HEK293 (cell line): Measurements from ENCODE around the gene STX1B.
A peak's percentile ranks its signal among the peaks of the same experiment; 100 is the strongest.

Experiments
- CTCF ChIA-PET: fragments of 350-600 bp; formaldehyde crosslinking; extraction: SDS; loops from one replicate; lab custom pipeline; 2021; ENCODE audit warnings: antibody characterized with exemption; lab: Yijun Ruan, JAX
- POLR2A ChIA-PET: fragments of 300-600 bp; formaldehyde crosslinking; extraction: SDS; loops from one replicate; lab custom pipeline; 2020; ENCODE audit warnings: antibody characterized with exemption, inconsistent platforms; lab: Yijun Ruan, JAX
- H3K27ac ChIP-seq: fragments of 200-500 bp; sonication (Bioruptor generic); 2 replicates; pipeline ENCODE4 v1.5.1; 2014; ENCODE audit warnings: low read depth, low read length, control low read depth, inconsistent platforms; ENCODE audit errors: extremely low read depth
- H3K36me3 ChIP-seq, 2 experiments: fragments of 200-500 bp in 1 of 2; sonication (Bioruptor generic) in 1 of 2; 1 replicate in 1 of 2; 2 replicates in 1 of 2; pipeline ENCODE4 v1.5.1; 2014 to 2017; ENCODE audit warnings: inconsistent platforms in 2 of 2, low read length in 2 of 2; ENCODE audit not compliant: control insufficient read depth in 2 of 2, insufficient read depth in 1 of 2
- H3K4me1 ChIP-seq: fragments of 200-500 bp; sonication (Bioruptor generic); 2 replicates; pipeline ENCODE4 v1.5.1; 2014; ENCODE audit warnings: mild to moderate bottlenecking, low read length, inconsistent platforms; ENCODE audit not compliant: control insufficient read depth, insufficient read depth
- H3K4me3 ChIP-seq: 2 replicates; pipeline ENCODE4 v1.5.1; 2011; ENCODE audit warnings: low read depth, mild to moderate bottlenecking, control low read depth, low read length, moderate library complexity
- H3K9me3 ChIP-seq: fragments of 200-500 bp; sonication (Bioruptor generic); 2 replicates; pipeline ENCODE4 v1.5.1; 2014; ENCODE audit warnings: low read depth, low read length, inconsistent platforms; ENCODE audit not compliant: control insufficient read depth, insufficient read depth
- HOXA7 ChIP-seq: sonication (generic); formaldehyde crosslinking; IDR thresholded peaks from 2 replicates; pipeline ENCODE4 v1.8.1; 2022; ENCODE audit warnings: missing genetic modification reagents, borderline replicate concordance
- HOXD13 ChIP-seq: sonication (generic); formaldehyde crosslinking; IDR thresholded peaks from 2 replicates; pipeline ENCODE4 v1.8.0; 2022; ENCODE audit warnings: missing genetic modification reagents, borderline replicate concordance
- OVOL3 ChIP-seq: fragments of 450-650 bp; formaldehyde crosslinking; IDR thresholded peaks from 2 replicates; pipeline ENCODE4 v1.5.1; 2016; ENCODE audit warnings: missing biosample characterization, missing genetic modification characterization
- SCRT1 ChIP-seq: fragments of 450-650 bp; formaldehyde crosslinking; IDR thresholded peaks from 2 replicates; pipeline ENCODE4 v1.5.1; 2016; ENCODE audit warnings: missing biosample characterization, missing genetic modification characterization, borderline replicate concordance
- SCRT2 ChIP-seq: fragments of 450-650 bp; formaldehyde crosslinking; IDR thresholded peaks from 2 replicates; pipeline ENCODE4 v1.5.1; 2016; ENCODE audit warnings: missing biosample characterization, missing genetic modification characterization
- ZBTB17 ChIP-seq: fragments of 450-650 bp; formaldehyde crosslinking; IDR thresholded peaks from 2 replicates; pipeline ENCODE4 v1.5.1; 2016; ENCODE audit warnings: missing biosample characterization, missing genetic modification characterization
- ZBTB48 ChIP-seq: fragments of 450-650 bp; formaldehyde crosslinking; IDR thresholded peaks from 2 replicates; pipeline ENCODE4 v1.5.1; 2016; ENCODE audit warnings: missing biosample characterization, missing genetic modification characterization
- ZFHX2 ChIP-seq: fragments of 450-650 bp; formaldehyde crosslinking; conservative IDR thresholded peaks from 2 replicates; pipeline ENCODE4 v1.5.1; 2016; ENCODE audit warnings: missing biosample characterization, missing genetic modification characterization
- ZFP41 ChIP-seq: fragments of 450-650 bp; formaldehyde crosslinking; IDR thresholded peaks from 2 replicates; pipeline ENCODE4 v1.5.1; 2016; ENCODE audit warnings: missing biosample characterization, missing genetic modification characterization, borderline replicate concordance
- ZNF169 ChIP-seq: fragments of 450-650 bp; formaldehyde crosslinking; IDR thresholded peaks from 2 replicates; pipeline ENCODE4 v1.5.1; 2016; ENCODE audit warnings: missing biosample characterization, missing genetic modification characterization
- ZNF202 ChIP-seq: fragments of 450-650 bp; formaldehyde crosslinking; IDR thresholded peaks from 2 replicates; pipeline ENCODE4 v1.5.1; 2016; ENCODE audit warnings: missing biosample characterization, missing genetic modification characterization, borderline replicate concordance
- ZNF239 ChIP-seq: fragments of 450-650 bp; formaldehyde crosslinking; IDR thresholded peaks from 2 replicates; pipeline ENCODE4 v1.5.1; 2016; ENCODE audit warnings: missing biosample characterization, missing genetic modification characterization
- ZNF341 ChIP-seq: fragments of 450-650 bp; formaldehyde crosslinking; IDR thresholded peaks from 2 replicates; pipeline ENCODE4; 2016; ENCODE audit warnings: low read depth, missing biosample characterization, missing genetic modification characterization
- ZNF354C ChIP-seq: fragments of 450-650 bp; formaldehyde crosslinking; IDR thresholded peaks from 2 replicates; pipeline ENCODE4 v1.5.1; 2016; ENCODE audit warnings: missing biosample characterization, missing genetic modification characterization, low read depth, borderline replicate concordance
- ZNF433 ChIP-seq: fragments of 450-650 bp; formaldehyde crosslinking; IDR thresholded peaks from 2 replicates; pipeline ENCODE4 v1.5.1; 2016; ENCODE audit warnings: missing biosample characterization, missing genetic modification characterization, low read depth
- ZNF585B ChIP-seq: fragments of 450-650 bp; formaldehyde crosslinking; IDR thresholded peaks from 2 replicates; pipeline ENCODE4 v1.5.1; 2016; ENCODE audit warnings: missing biosample characterization, missing genetic modification characterization
- ZNF596 ChIP-seq: fragments of 450-650 bp; IDR thresholded peaks from 2 replicates; pipeline ENCODE4 v1.5.0; 2018; ENCODE audit warnings: missing biosample characterization, mild to moderate bottlenecking, missing genetic modification characterization, moderate library complexity
- ZNF629 ChIP-seq: fragments of 450-650 bp; formaldehyde crosslinking; IDR thresholded peaks from 2 replicates; pipeline ENCODE4 v1.5.1; 2017; ENCODE audit warnings: missing biosample characterization, missing genetic modification characterization
- ZSCAN23 ChIP-seq: fragments of 450-650 bp; formaldehyde crosslinking; IDR thresholded peaks from 2 replicates; pipeline ENCODE4 v1.5.1; 2016; ENCODE audit warnings: missing biosample characterization, missing genetic modification characterization
- TF ChIP-seq, protein P1 (sequence below): fragments of 450-650 bp; formaldehyde crosslinking; optimal IDR thresholded peaks from 2 replicates; pipeline ENCODE3; 2016; ENCODE audit warnings: missing biosample characterization, mild to moderate bottlenecking, missing genetic modification characterization
- TF ChIP-seq, protein P2 (sequence below): fragments of 450-650 bp; formaldehyde crosslinking; IDR thresholded peaks from 2 replicates; pipeline ENCODE4 v1.5.1; 2016; ENCODE audit warnings: missing biosample characterization, missing genetic modification characterization
- TF ChIP-seq, protein P3 (sequence below): fragments of 450-650 bp; formaldehyde crosslinking; IDR thresholded peaks from 2 replicates; pipeline ENCODE4 v1.5.1; 2016; ENCODE audit warnings: missing biosample characterization, missing genetic modification characterization

Gene STX1B

DNA sequence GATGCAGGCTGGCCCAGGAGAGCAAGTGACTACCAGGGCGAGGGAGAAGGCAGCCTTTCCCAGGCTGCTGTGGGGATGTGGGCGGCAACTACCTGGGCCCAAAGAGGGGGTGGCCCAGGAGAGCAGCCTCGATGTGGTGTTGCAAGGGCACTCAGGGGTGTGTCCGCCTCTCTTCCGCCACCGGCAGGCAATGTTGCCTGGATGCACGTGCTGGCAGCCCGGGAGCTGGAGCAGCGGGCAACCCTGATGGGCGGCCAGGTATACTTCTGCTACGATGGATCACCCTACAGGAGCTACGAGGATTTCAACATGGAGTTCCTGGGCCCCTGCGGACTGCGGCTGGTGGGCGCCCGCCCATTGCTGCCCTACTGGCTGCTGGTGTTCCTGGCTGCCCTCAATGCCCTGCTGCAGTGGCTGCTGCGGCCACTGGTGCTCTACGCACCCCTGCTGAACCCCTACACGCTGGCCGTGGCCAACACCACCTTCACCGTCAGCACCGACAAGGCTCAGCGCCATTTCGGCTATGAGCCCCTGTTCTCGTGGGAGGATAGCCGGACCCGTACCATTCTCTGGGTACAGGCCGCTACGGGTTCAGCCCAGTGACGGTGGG lies 22.8 kb downstream of the STX1B start:
- H3K36me3 ChIP-seq, result peaks cover 0 to 45% of the 10 kb centered on the region in 2 experiments; a peak in 1 of 3 replicates
- ChIA-PET CTCF (interaction anchor here (0.6 to 1.2 kb wide), 3 partner anchors 330 to 1139 kb away, joined by 3 to 4 read pairs (median 4); no protein-coding TSS in a partner anchor), POLR2A (no interaction called here)
- H3K4me3 ChIP-seq, result no peak overlapping the region
- H3K9me3 ChIP-seq, result no peaks in the 10 kb centered on the region
- no peaks in the 10 kb centered on the region for H3K4me1 ChIP-seq
- no peak overlapping the region for H3K27ac ChIP-seq
- TF ChIP-seq, protein P1, sequence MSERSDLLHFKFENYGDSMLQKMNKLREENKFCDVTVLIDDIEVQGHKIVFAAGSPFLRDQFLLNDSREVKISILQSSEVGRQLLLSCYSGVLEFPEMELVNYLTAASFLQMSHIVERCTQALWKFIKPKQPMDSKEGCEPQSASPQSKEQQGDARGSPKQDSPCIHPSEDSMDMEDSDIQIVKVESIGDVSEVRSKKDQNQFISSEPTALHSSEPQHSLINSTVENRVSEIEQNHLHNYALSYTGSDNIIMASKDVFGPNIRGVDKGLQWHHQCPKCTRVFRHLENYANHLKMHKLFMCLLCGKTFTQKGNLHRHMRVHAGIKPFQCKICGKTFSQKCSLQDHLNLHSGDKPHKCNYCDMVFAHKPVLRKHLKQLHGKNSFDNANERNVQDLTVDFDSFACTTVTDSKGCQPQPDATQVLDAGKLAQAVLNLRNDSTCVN (tag by site-specific recombination), result no peak
- TF ChIP-seq ZFHX2, result peak; percentile 38; the same call in 1 of the 2 replicates
- TF ChIP-seq, all 188 proteins: peak for 1

DNA sequence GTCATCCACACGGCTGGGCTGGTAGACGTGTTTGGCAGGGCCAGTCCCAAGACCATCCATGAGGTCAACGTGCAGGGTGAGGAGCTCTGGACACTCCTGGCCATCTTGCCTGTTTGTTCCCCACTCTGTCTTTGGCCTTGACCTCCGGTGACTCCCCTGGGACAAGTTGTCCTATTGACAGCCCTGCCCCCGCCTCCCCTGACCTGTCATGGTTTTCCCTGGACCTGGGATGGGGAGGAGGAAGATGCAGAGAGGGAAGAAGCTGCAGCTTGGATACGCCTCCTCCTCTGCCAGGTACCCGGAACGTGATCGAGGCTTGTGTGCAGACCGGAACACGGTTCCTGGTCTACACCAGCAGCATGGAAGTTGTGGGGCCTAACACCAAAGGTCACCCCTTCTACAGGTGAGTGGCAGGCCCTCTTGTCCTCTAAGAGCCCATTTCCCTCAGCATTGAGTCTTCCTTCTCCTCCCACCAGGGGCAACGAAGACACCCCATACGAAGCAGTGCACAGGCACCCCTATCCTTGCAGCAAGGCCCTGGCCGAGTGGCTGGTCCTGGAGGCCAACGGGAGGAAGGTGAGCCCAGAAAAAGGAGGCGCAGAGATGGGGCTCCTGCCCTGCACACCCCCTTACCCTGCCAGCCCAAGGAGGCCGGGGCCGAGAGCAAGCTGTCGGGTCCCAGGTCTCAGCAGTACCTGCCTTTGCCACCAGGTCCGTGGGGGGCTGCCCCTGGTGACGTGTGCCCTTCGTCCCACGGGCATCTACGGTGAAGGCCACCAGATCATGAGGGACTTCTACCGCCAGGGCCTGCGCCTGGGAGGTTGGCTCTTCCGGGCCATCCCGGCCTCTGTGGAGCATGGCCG lies 24.1 kb downstream of the STX1B start:
- H3K4me1 ChIP-seq, result no peaks in the 10 kb centered on the region
- peaks cover 0 to 58% of the 10 kb centered on the region in 2 experiments; a peak in 2 of 3 replicates for H3K36me3 ChIP-seq
- ChIA-PET POLR2A (interaction anchor here (1.3 kb wide), 1 partner anchor 11 kb away, joined by 5 read pairs; no protein-coding TSS in a partner anchor), CTCF (interaction anchor here (0.6 to 3.1 kb wide), 27 partner anchors 8 to 1183 kb away, joined by 3 to 23 read pairs (median 4); partner anchors contain the start of genes ZNF646, ZNF668 and ZNF843)
- H3K4me3 ChIP-seq, result no peak overlapping the region
- H3K9me3 ChIP-seq, result no peaks in the 10 kb centered on the region
- H3K27ac ChIP-seq, result no peak overlapping the region
- TF ChIP-seq ZNF433, result no peak
- TF ChIP-seq ZNF354C (tag by site-specific recombination), result no peak
- TF ChIP-seq ZNF629, result no peak
- TF ChIP-seq ZNF596 (tag by site-specific recombination), result no peak
- TF ChIP-seq HOXA7 (CRISPR knock-in tag), result no peak
- no peak for TF ChIP-seq HOXD13 (CRISPR knock-in tag)
- no peak for TF ChIP-seq ZNF202 (tag by site-specific recombination)
- TF ChIP-seq ZSCAN23, result no peak
- TF ChIP-seq, protein P2, sequence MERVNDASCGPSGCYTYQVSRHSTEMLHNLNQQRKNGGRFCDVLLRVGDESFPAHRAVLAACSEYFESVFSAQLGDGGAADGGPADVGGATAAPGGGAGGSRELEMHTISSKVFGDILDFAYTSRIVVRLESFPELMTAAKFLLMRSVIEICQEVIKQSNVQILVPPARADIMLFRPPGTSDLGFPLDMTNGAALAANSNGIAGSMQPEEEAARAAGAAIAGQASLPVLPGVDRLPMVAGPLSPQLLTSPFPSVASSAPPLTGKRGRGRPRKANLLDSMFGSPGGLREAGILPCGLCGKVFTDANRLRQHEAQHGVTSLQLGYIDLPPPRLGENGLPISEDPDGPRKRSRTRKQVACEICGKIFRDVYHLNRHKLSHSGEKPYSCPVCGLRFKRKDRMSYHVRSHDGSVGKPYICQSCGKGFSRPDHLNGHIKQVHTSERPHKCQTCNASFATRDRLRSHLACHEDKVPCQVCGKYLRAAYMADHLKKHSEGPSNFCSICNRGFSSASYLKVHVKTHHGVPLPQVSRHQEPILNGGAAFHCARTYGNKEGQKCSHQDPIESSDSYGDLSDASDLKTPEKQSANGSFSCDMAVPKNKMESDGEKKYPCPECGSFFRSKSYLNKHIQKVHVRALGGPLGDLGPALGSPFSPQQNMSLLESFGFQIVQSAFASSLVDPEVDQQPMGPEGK (tag by site-specific recombination), result no peak
- TF ChIP-seq ZFP41 (tag by site-specific recombination), result no peak

DNA sequence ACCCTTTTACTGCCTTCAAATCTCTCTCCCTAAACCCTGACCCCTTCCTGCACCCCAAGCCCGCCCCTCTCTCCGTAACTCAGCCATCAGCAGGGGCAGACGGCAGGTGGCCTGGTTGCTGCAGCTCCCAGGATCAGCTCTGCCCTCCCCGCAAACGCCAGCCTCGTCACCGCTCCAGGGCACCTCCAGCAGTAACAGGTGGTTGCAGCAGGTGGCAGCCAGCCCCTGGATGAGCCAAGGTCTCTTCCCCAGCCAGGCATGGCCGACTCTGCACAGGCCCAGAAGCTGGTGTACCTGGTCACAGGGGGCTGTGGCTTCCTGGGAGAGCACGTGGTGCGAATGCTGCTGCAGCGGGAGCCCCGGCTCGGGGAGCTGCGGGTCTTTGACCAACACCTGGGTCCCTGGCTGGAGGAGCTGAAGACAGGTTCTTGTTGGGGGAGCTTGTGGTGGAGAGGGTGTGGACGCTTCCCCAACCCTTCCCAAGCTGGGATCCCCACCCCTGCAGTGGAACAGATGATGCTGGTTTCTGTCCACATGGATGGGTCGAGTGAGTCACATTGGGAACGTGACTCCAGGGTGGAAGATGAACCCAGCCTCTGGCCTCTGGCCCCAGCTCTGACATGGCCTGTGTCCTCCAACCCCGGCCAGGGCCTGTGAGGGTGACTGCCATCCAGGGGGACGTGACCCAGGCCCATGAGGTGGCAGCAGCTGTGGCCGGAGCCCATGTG lies 24.9 kb downstream of the STX1B start:
- TF ChIP-seq ZBTB17 (tag by site-specific recombination), result no peak
- no peak for TF ChIP-seq OVOL3 (tag by site-specific recombination)
- peak; percentile 57 for TF ChIP-seq ZBTB48 (tag by site-specific recombination)
- TF ChIP-seq ZNF341 (tag by site-specific recombination), result peak; percentile 33
- TF ChIP-seq SCRT2 (tag by site-specific recombination), result peak; percentile 100
- TF ChIP-seq, protein P3, sequence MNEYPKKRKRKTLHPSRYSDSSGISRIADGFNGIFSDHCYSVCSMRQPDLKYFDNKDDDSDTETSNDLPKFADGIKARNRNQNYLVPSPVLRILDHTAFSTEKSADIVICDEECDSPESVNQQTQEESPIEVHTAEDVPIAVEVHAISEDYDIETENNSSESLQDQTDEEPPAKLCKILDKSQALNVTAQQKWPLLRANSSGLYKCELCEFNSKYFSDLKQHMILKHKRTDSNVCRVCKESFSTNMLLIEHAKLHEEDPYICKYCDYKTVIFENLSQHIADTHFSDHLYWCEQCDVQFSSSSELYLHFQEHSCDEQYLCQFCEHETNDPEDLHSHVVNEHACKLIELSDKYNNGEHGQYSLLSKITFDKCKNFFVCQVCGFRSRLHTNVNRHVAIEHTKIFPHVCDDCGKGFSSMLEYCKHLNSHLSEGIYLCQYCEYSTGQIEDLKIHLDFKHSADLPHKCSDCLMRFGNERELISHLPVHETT (tag by site-specific recombination), result no peak
- TF ChIP-seq ZNF239 (tag by site-specific recombination), result no peak
- TF ChIP-seq SCRT1 (tag by site-specific recombination), result peak; percentile 100
- TF ChIP-seq ZNF585B, result no peak
- no peak for TF ChIP-seq ZNF169
- TF ChIP-seq, all 188 proteins: peak for 4
- no peaks in the 10 kb centered on the region for H3K4me1 ChIP-seq
- H3K36me3 ChIP-seq, result peaks cover 0 to 66% of the 10 kb centered on the region in 2 experiments; a peak in 2 of 3 replicates
- no peak overlapping the region for H3K27ac ChIP-seq
- ChIA-PET POLR2A (interaction anchor here (0.9 to 2.9 kb wide), 8 partner anchors 12 to 195 kb away, joined by 3 to 13 read pairs (median 4); partner anchors contain the start of genes FUS, ZNF646 and ZNF668), CTCF (interaction anchor here (0.6 to 4.2 kb wide), 49 partner anchors 9 to 1182 kb away, joined by 3 to 25 read pairs (median 4); partner anchors contain the start of genes ARMC5, KAT8, MVP and ZNF646)
- H3K9me3 ChIP-seq, result no peaks in the 10 kb centered on the region
- no peak overlapping the region for H3K4me3 ChIP-seq
